HL-60 (cell line): ENCODE results near the gene HES4.

Experiments used
- DNase-seq, 2 experiments: peaks; one replicate each; pipeline ENCODE4 v3.0.0-alpha.2; 2010 to 2020; ENCODE audit warnings: low read depth in 1 of 2, low spot score in 1 of 2
- H3K27ac ChIP-seq: fragments of 250-450 bp; sonication (Bioruptor Pico); replicated peaks from 2 replicates; pipeline ENCODE4 v1.5.1; 2020; ENCODE audit warnings: mild to moderate bottlenecking, moderate library complexity
- H3K27me3 ChIP-seq: fragments of 250-450 bp; sonication (Bioruptor Pico); 2 replicates; pipeline ENCODE4 v1.5.1; 2021; ENCODE audit warnings: mild to moderate bottlenecking, moderate library complexity; ENCODE audit not compliant: insufficient read depth, poor library complexity, severe bottlenecking
- H3K4me3 ChIP-seq: replicated peaks from 2 replicates; pipeline ENCODE4 v1.5.1; 2011; ENCODE audit warnings: mild to moderate bottlenecking, control low read depth, low read length; ENCODE audit not compliant: insufficient read depth
- GABPA ChIP-seq: IDR thresholded peaks from 2 replicates; pipeline ENCODE4 v1.6.1; 2012; ENCODE audit warnings: low read depth
- POLR2AphosphoS5 ChIP-seq: IDR thresholded peaks from 2 replicates; pipeline ENCODE4 v1.6.1; 2012; ENCODE audit warnings: low read depth
- SPI1 ChIP-seq: IDR thresholded peaks from 2 replicates; pipeline ENCODE4 v1.6.1; 2012; ENCODE audit warnings: low read depth, mild to moderate bottlenecking, borderline replicate concordance
- TF ChIP-seq, protein P1 (sequence below): IDR thresholded peaks from 2 replicates; pipeline ENCODE4 v1.6.1; 2012; ENCODE audit warnings: low read depth; ENCODE audit not compliant: insufficient replicate concordance
- TF ChIP-seq, protein P2 (sequence below): IDR thresholded peaks from one replicate; pipeline ENCODE4 v1.5.1; 2011; ENCODE audit warnings: low read length, control low read depth, inconsistent platforms; ENCODE audit not compliant: insufficient read depth

Gene HES4

DNA sequence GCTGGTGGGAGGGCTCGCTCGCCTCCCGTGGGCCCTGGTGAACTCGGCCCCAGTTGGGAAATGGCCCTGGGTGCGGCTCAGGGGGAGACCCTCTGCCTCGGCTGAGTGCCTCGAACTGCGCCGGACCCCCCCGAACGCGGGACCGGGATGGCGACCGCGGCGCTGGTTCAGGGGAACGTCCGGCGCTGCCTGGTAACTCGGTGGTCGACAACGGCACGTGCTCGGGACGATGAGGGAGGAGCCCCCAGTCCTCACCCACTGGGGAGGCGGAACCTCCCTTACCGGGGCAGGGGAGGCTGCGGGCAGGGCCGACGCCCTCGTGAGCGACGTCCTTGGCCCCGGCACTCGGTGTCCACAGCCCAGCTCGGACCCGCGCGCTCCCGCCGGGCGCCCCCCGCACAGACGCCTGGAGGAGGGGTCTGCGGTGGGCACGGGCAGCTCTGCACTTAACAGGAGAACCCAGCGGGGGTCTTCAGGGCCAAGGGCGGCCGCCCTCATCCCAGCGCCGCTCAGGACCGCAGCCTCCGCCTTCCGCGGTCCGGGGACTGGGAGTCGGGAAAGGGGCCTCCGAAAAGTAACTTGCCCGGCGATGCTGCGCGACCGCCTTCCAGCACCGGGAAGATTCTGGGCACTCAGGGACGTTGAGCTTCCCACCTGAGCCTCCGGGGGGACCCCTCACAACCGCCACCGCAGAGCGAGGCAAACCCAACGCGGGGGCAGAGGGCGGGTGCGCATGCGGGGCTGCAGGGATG lies 1.7 kb downstream of the HES4 start:
- no peak for DNase-seq
- H3K4me3 ChIP-seq = no peak overlapping the region
- no peak overlapping the region for H3K27ac ChIP-seq
- peaks cover 55% of the 10 kb centered on the region for H3K27me3 ChIP-seq
- TF ChIP-seq GABPA = no peak
- no peak for TF ChIP-seq POLR2AphosphoS5
- TF ChIP-seq, protein P1, sequence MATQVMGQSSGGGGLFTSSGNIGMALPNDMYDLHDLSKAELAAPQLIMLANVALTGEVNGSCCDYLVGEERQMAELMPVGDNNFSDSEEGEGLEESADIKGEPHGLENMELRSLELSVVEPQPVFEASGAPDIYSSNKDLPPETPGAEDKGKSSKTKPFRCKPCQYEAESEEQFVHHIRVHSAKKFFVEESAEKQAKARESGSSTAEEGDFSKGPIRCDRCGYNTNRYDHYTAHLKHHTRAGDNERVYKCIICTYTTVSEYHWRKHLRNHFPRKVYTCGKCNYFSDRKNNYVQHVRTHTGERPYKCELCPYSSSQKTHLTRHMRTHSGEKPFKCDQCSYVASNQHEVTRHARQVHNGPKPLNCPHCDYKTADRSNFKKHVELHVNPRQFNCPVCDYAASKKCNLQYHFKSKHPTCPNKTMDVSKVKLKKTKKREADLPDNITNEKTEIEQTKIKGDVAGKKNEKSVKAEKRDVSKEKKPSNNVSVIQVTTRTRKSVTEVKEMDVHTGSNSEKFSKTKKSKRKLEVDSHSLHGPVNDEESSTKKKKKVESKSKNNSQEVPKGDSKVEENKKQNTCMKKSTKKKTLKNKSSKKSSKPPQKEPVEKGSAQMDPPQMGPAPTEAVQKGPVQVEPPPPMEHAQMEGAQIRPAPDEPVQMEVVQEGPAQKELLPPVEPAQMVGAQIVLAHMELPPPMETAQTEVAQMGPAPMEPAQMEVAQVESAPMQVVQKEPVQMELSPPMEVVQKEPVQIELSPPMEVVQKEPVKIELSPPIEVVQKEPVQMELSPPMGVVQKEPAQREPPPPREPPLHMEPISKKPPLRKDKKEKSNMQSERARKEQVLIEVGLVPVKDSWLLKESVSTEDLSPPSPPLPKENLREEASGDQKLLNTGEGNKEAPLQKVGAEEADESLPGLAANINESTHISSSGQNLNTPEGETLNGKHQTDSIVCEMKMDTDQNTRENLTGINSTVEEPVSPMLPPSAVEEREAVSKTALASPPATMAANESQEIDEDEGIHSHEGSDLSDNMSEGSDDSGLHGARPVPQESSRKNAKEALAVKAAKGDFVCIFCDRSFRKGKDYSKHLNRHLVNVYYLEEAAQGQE = no peak
- TF ChIP-seq, protein P2, sequence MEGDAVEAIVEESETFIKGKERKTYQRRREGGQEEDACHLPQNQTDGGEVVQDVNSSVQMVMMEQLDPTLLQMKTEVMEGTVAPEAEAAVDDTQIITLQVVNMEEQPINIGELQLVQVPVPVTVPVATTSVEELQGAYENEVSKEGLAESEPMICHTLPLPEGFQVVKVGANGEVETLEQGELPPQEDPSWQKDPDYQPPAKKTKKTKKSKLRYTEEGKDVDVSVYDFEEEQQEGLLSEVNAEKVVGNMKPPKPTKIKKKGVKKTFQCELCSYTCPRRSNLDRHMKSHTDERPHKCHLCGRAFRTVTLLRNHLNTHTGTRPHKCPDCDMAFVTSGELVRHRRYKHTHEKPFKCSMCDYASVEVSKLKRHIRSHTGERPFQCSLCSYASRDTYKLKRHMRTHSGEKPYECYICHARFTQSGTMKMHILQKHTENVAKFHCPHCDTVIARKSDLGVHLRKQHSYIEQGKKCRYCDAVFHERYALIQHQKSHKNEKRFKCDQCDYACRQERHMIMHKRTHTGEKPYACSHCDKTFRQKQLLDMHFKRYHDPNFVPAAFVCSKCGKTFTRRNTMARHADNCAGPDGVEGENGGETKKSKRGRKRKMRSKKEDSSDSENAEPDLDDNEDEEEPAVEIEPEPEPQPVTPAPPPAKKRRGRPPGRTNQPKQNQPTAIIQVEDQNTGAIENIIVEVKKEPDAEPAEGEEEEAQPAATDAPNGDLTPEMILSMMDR = no peak
- no peak for TF ChIP-seq SPI1

DNA sequence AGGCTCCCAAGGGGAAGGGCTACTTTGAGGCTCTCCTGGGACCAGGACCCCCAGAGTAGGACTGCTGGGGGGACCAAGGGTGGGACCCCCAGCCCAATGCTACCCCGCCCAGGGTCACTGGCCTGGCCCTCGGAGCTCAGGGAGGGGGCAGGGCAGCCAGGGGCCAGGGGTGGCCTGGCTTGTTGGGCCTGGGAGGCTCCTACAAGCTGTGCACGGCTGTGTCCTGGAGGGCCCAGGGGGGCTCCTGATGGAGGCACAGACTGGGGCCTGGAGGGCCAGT lies 2.2 kb downstream of the HES4 start:
- TF ChIP-seq SPI1 (no peak), GABPA (no peak), POLR2AphosphoS5 (no peak)
- TF ChIP-seq, protein P1 = no peak
- TF ChIP-seq, protein P2 = no peak
- Histone ChIP-seq H3K27me3 (peaks cover 50% of the 10 kb centered on the region), H3K4me3 (no peak overlapping the region), H3K27ac (no peak overlapping the region)
- no peak for DNase-seq

DNA sequence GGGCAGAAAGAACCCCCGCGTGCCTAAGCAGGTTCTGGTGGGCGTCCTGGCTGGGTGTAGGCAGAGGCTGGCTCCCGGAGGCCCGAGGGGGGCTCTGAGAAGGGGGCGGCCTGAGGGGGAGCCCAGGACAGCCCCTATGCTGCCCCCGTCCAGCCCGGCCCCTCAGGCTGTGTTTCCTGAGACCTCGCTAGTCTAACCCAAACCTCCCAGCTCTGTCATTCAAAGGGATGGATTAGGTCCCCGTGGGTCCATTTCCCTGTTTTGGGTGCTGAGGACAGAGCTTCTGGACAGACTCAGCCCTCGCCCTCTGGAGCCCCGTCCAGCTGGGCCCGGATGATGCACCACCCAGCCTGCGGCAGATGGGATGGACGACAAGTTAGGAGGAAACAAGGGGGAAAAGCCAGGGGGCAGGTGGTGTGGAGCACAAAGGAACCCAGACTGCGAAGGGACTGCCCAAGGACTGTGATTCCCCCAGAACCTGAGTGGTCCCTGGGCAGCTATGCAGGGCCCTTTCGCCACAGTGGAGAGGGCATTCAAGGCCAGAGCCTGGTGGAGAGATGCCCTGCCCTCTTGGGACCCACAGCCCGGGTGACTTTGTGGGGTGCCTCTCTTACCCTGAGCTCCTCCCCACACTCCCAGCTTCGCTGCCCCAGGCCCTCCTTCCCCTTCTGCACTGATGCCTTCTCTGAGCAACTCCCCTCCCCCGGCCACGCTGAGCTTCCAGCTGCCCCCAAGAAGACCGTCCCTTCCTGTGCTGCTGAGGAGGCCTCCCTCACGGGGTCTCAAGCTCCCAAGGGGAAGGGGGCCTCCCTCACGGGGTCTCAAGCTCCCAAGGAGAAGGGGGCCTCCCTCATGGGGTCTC lies 2.8 kb downstream of the HES4 start:
- peaks cover 47% of the 10 kb centered on the region for H3K27me3 ChIP-seq
- H3K4me3 ChIP-seq = no peak overlapping the region
- no peak for DNase-seq
- no peak overlapping the region for H3K27ac ChIP-seq
- TF ChIP-seq GABPA = no peak
- TF ChIP-seq, protein P2 = no peak
- TF ChIP-seq, protein P1 = no peak
- no peak for TF ChIP-seq SPI1
- no peak for TF ChIP-seq POLR2AphosphoS5
